Caco-2 (cell line): ENCODE data around the gene ZCWPW2. TPM values are rescaled to one million over a fixed set of nuclear protein-coding genes. Genes with fewer than 3 reads are reported as not detected.

Experiments
- BruUV-seq: library from RNA; stranded (reverse); fragments of 400-500 nt; replicated peaks from 2 replicates; lab custom pipeline; 2021; lab: Mats Ljungman, UMichigan
- CTCF ChIA-PET: fragments of 300-600 bp; sonication (Branson Sonifier 250); formaldehyde crosslinking; loops from one replicate; lab custom pipeline; 2022; ENCODE audit warnings: antibody characterized with exemption; lab: Charles Lee
- POLR2A ChIA-PET: fragments of 300-600 bp; sonication (Branson Sonifier 250); formaldehyde crosslinking; loops from one replicate; lab custom pipeline; 2022; ENCODE audit warnings: antibody characterized with exemption; lab: Charles Lee
- DNase-seq, 2 experiments: peaks; one replicate each; pipeline versions ENCODE4 v3.0.0 to v3.0.0-alpha.2; 2020 to 2022
- H3K27me3 ChIP-seq: replicated peaks from 2 replicates; pipeline ENCODE4 v1.6.0; 2011; ENCODE audit warnings: low read length; ENCODE audit not compliant: control insufficient read depth, insufficient read depth
- H3K36me3 ChIP-seq: 2 replicates; pipeline ENCODE4 v1.5.1; 2011; ENCODE audit warnings: low read length; ENCODE audit not compliant: control insufficient read depth, insufficient read depth
- H3K4me1 ChIP-seq: fragments of 250-450 bp; sonication (Bioruptor Pico); 2 replicates; pipeline ENCODE4 v1.5.1; 2020; ENCODE audit warnings: mild to moderate bottlenecking
- H3K4me3 ChIP-seq: 2 replicates; pipeline ENCODE4 v1.5.1; 2011; ENCODE audit warnings: low read depth, mild to moderate bottlenecking, control low read depth, low read length
- H3K9me3 ChIP-seq: fragments of 250-450 bp; sonication (Bioruptor Pico); 2 replicates; pipeline ENCODE4 v1.5.1; 2020; ENCODE audit warnings: mild to moderate bottlenecking, moderate library complexity
- H3K27ac Mint-ChIP-seq: one replicate; pipeline ENCODE4 v1.8.0; 2022; ENCODE audit warnings: mixed read lengths; ENCODE audit not compliant: unreplicated experiment
- H3K27me3 Mint-ChIP-seq: one replicate; pipeline ENCODE4 v1.8.0; 2022; ENCODE audit warnings: mixed read lengths; ENCODE audit not compliant: insufficient read depth, unreplicated experiment
- H3K36me3 Mint-ChIP-seq: one replicate; pipeline ENCODE4 v1.8.0; 2022; ENCODE audit warnings: mild to moderate bottlenecking, mixed read lengths; ENCODE audit not compliant: insufficient read depth, unreplicated experiment
- H3K4me1 Mint-ChIP-seq: one replicate; pipeline ENCODE4 v1.8.0; 2022; ENCODE audit warnings: low read depth, mixed read lengths; ENCODE audit not compliant: unreplicated experiment
- H3K4me3 Mint-ChIP-seq: one replicate; pipeline ENCODE4 v1.8.0; 2022; ENCODE audit warnings: mild to moderate bottlenecking, moderate library complexity, mixed read lengths; ENCODE audit not compliant: unreplicated experiment
- H3K9me3 Mint-ChIP-seq: one replicate; pipeline ENCODE4 v1.8.0; 2022; ENCODE audit warnings: mixed read lengths; ENCODE audit not compliant: unreplicated experiment
- CTCF ChIP-seq, 2 experiments: fragments of 200-600 bp in 1 of 2; IDR thresholded peaks; 1 replicate in 1 of 2; 2 replicates in 1 of 2; pipeline versions ENCODE4 v1.5.1 to v1.8.0; 2011 to 2022; ENCODE audit warnings: antibody characterized with exemption in 1 of 2, control low read depth in 1 of 2, inconsistent platforms in 1 of 2, low read depth in 1 of 2, low read length in 1 of 2, mild to moderate bottlenecking in 1 of 2, moderate library complexity in 1 of 2; ENCODE audit not compliant: insufficient read depth in 1 of 2, severe bottlenecking in 1 of 2, unreplicated experiment in 1 of 2
- intact Hi-C: fragments of 100-400 bp; cut with micrococcal nuclease; formaldehyde crosslinking; loops from one replicate; pipeline ENCODE4 v1.10.0; 2022; ENCODE audit not compliant: unreplicated experiment
- total RNA-seq: library from RNA; stranded (reverse); gene quantifications from 2 replicates; pipeline ENCODE4 v1.2.3, GENCODE V29; 2022

Gene ZCWPW2
- total RNA-seq, 1 experiment from 2014 or later, result 0.18 TPM

- Mint-ChIP-seq H3K36me3 (no peaks in the 10 kb centered on the region), H3K4me1 (no peaks in the 10 kb centered on the region), H3K27ac (no peak overlapping the region), H3K4me3 (no peak overlapping the region), H3K27me3 (peaks cover 4% of the 10 kb centered on the region), H3K9me3 (no peaks in the 10 kb centered on the region)
- no peak for DNase-seq
- no peak overlapping the region for H3K4me3 ChIP-seq
- no peaks in the 10 kb centered on the region for H3K9me3 ChIP-seq
- ChIA-PET POLR2A (no interaction called here), CTCF (no interaction called here)
- no peaks in the 10 kb centered on the region for H3K27me3 ChIP-seq
- no TSS peak for BruUV-seq
- H3K4me1 ChIP-seq, result no peaks in the 10 kb centered on the region
- no peaks in the 10 kb centered on the region for H3K36me3 ChIP-seq
- intact Hi-C loops, result no loop called here
- no peak for TF ChIP-seq CTCF (IDR thresholded peaks at IDR 0.05; ENCODE audit: insufficient read depth in 1 of 2, low read depth in 1 of 2, low read length in 1 of 2, severe bottlenecking in 1 of 2, unreplicated experiment in 1 of 2)
These were observed 215.7 kb downstream of the ZCWPW2 start for GRCh38 chr3:28564211-28564610.

- Mint-ChIP-seq H3K27ac (no peak overlapping the region), H3K27me3 (no peaks in the 10 kb centered on the region), H3K4me1 (no peaks in the 10 kb centered on the region), H3K9me3 (no peaks in the 10 kb centered on the region), H3K36me3 (no peaks in the 10 kb centered on the region), H3K4me3 (no peak overlapping the region)
- H3K9me3 ChIP-seq, result no peaks in the 10 kb centered on the region
- H3K27me3 ChIP-seq, result no peaks in the 10 kb centered on the region
- no peaks in the 10 kb centered on the region for H3K4me1 ChIP-seq
- ChIA-PET CTCF (no interaction called here), POLR2A (no interaction called here)
- intact Hi-C loops, result no loop called here
- BruUV-seq, result no TSS peak
- DNase-seq, result no peak
- H3K4me3 ChIP-seq, result no peak overlapping the region
- no peaks in the 10 kb centered on the region for H3K36me3 ChIP-seq
- no peak for TF ChIP-seq CTCF (IDR thresholded peaks at IDR 0.05; ENCODE audit: insufficient read depth in 1 of 2, low read depth in 1 of 2, low read length in 1 of 2, severe bottlenecking in 1 of 2, unreplicated experiment in 1 of 2)
These were observed 220.8 kb downstream of the ZCWPW2 start for GRCh38 chr3:28569357-28569756.

GRCh38 chr3:28574036-28574435 is 225.5 kb downstream of the ZCWPW2 start:
- no peaks in the 10 kb centered on the region for H3K36me3 Mint-ChIP-seq
- peaks cover 14% of the 10 kb centered on the region for H3K27me3 Mint-ChIP-seq
- Histone ChIP-seq H3K4me3 (no peak overlapping the region), H3K9me3 (no peaks in the 10 kb centered on the region), H3K4me1 (no peaks in the 10 kb centered on the region), H3K27me3 (no peaks in the 10 kb centered on the region), H3K36me3 (no peaks in the 10 kb centered on the region)
- intact Hi-C loops, result no loop called here
- no peak overlapping the region for H3K27ac Mint-ChIP-seq
- BruUV-seq, result no TSS peak
- H3K9me3 Mint-ChIP-seq, result no peaks in the 10 kb centered on the region
- TF ChIP-seq CTCF (IDR thresholded peaks at IDR 0.05; ENCODE audit: insufficient read depth in 1 of 2, low read depth in 1 of 2, low read length in 1 of 2, severe bottlenecking in 1 of 2, unreplicated experiment in 1 of 2), result no peak
- DNase-seq, result no peak
- CTCF ChIA-PET, result no interaction called here
- no peaks in the 10 kb centered on the region for H3K4me1 Mint-ChIP-seq
- H3K4me3 Mint-ChIP-seq, result no peak overlapping the region
- POLR2A ChIA-PET, result no interaction called here
